HCT116 (cell line): Measurements from ENCODE around the gene RIPOR2. TPM values are rescaled to one million over a fixed set of nuclear protein-coding genes. Genes with fewer than 3 reads are reported as not detected.

Experiments
- ATAC-seq: fragments of 200-7000 bp; cut with Tn5 transposase; 2 replicates; pipeline ENCODE4 v1.9.1; 2020; ENCODE audit warnings: mild to moderate bottlenecking, moderate library complexity
- BruUV-seq: library from RNA; stranded (reverse); fragments of 400-500 nt; replicated peaks from 2 replicates; lab custom pipeline; 2021; lab: Mats Ljungman, UMichigan
- CTCF ChIA-PET: fragments of 300-600 bp; sonication (Branson Sonifier 250); formaldehyde crosslinking; loops from one replicate; lab custom pipeline; 2021; ENCODE audit warnings: antibody characterized with exemption; lab: Charles Lee
- POLR2A ChIA-PET: fragments of 300-600, 350-600 bp; sonication (Branson Sonifier 250); formaldehyde crosslinking; loops from one replicate; lab custom pipeline; 2021; ENCODE audit warnings: antibody characterized with exemption; lab: Charles Lee
- RAD21 ChIA-PET, 2 experiments: fragments of 300-600 bp; sonication (Branson Sonifier 250); formaldehyde crosslinking; loops; one replicate each; lab custom pipeline; 2023; ENCODE audit warnings: low total read pairs in 2 of 2; ENCODE audit not compliant: uncharacterized antibody in 2 of 2, unreplicated experiment in 2 of 2, low non-redundant PET in 1 of 2; lab: Charles Lee
- DNase-seq: peaks from one replicate; pipeline ENCODE4 v3.0.0-alpha.2; 2010; ENCODE audit warnings: low read depth, low spot score
- H2AFZ ChIP-seq: fragments of 200-600 bp; shearing (Covaris generic), sonication (generic); 2 replicates; pipeline ENCODE4 v1.6.1; 2017; ENCODE audit warnings: low read depth, mixed run types, mixed read lengths, antibody characterized with exemption, low read length; ENCODE audit not compliant: poor library complexity, severe bottlenecking
- H3K27ac ChIP-seq: 2 replicates; pipeline ENCODE4 v1.5.1; 2012; ENCODE audit warnings: low read depth, low read length
- H3K27me3 ChIP-seq: fragments of 200-600 bp; sonication (generic); 2 replicates; pipeline ENCODE4 v1.6.1; 2016; ENCODE audit warnings: mixed run types, low read length, mixed read lengths; ENCODE audit not compliant: insufficient read depth
- H3K36me3 ChIP-seq, 2 experiments: fragments of 200-500 bp in 1 of 2; fragments of 200-600 bp in 1 of 2; sonication (Bioruptor generic) in 1 of 2; sonication (generic) in 1 of 2; 2 replicates each; pipeline versions ENCODE4 v1.5.1 to v1.6.1; 2014 to 2016; ENCODE audit warnings: low read length in 2 of 2, inconsistent platforms in 1 of 2, mixed read lengths in 1 of 2, mixed run types in 1 of 2; ENCODE audit not compliant: insufficient read depth in 2 of 2, control insufficient read depth in 1 of 2
- H3K4me1 ChIP-seq, 2 experiments: fragments of 200-600 bp in 1 of 2; sonication (generic) in 1 of 2; 2 replicates each; pipeline versions ENCODE4 v1.5.1 to v1.6.1; 2012 to 2017; ENCODE audit warnings: low read length in 2 of 2, inconsistent platforms in 1 of 2, mild to moderate bottlenecking in 1 of 2, mixed read lengths in 1 of 2, mixed run types in 1 of 2, moderate library complexity in 1 of 2; ENCODE audit not compliant: insufficient read depth in 2 of 2, control insufficient read depth in 1 of 2
- H3K4me2 ChIP-seq: fragments of 200-600 bp; sonication (generic); 2 replicates; pipeline ENCODE4 v1.6.1; 2017; ENCODE audit warnings: mixed run types, low read length, mixed read lengths
- H3K4me3 ChIP-seq, 2 experiments: fragments of 200-600 bp in 1 of 2; sonication (generic) in 1 of 2; replicated peaks in 1 of 2; 2 replicates each; pipeline ENCODE4 v1.5.1; 2011 to 2016; ENCODE audit warnings: low read length in 2 of 2, control low read depth in 1 of 2, low read depth in 1 of 2, mild to moderate bottlenecking in 1 of 2, mixed read lengths in 1 of 2, mixed run types in 1 of 2
- H3K79me2 ChIP-seq: fragments of 200-600 bp; sonication (generic); 2 replicates; pipeline ENCODE4 v1.6.1; 2017; ENCODE audit warnings: mild to moderate bottlenecking, mixed run types, low read length, moderate library complexity, mixed read lengths; ENCODE audit not compliant: insufficient read depth
- H3K9ac ChIP-seq: fragments of 200-600 bp; sonication (generic); 2 replicates; pipeline ENCODE4 v1.6.1; 2016; ENCODE audit warnings: low read length, mixed read lengths
- H3K9me2 ChIP-seq: fragments of 200-600 bp; sonication (generic), shearing (Covaris generic); 2 replicates; pipeline ENCODE4 v1.6.1; 2017; ENCODE audit warnings: mixed run types, mild to moderate bottlenecking, moderate library complexity; ENCODE audit not compliant: insufficient read depth
- H3K9me3 ChIP-seq, 2 experiments: fragments of 200-500 bp in 1 of 2; fragments of 200-600 bp in 1 of 2; sonication (Bioruptor generic) in 1 of 2; sonication (generic) in 1 of 2; 2 replicates each; pipeline ENCODE4 v1.6.1; 2014 to 2017; ENCODE audit warnings: low read length in 2 of 2, mixed read lengths in 2 of 2, inconsistent platforms in 1 of 2, low read depth in 1 of 2, mild to moderate bottlenecking in 1 of 2, mixed run types in 1 of 2, moderate library complexity in 1 of 2; ENCODE audit not compliant: control insufficient read depth in 1 of 2, insufficient read depth in 1 of 2
- H4K20me1 ChIP-seq: fragments of 200-600 bp; sonication (generic), shearing (Covaris generic); 2 replicates; pipeline ENCODE4 v1.6.1; 2017; ENCODE audit warnings: mixed run types, mild to moderate bottlenecking, moderate library complexity; ENCODE audit not compliant: insufficient read depth
- EGR1 ChIP-seq: IDR thresholded peaks from 2 replicates; pipeline ENCODE4 v1.6.1; 2012; ENCODE audit warnings: low read depth
- POLR2A ChIP-seq: IDR thresholded peaks from 2 replicates; pipeline ENCODE4 v1.7.0; 2011; ENCODE audit warnings: borderline replicate concordance; ENCODE audit not compliant: insufficient read depth, insufficient read length; ENCODE audit errors: extremely low read depth
- RAD21 ChIP-seq: IDR thresholded peaks from 2 replicates; pipeline ENCODE4 v1.6.1; 2012; ENCODE audit warnings: low read depth, mild to moderate bottlenecking
- SIN3A ChIP-seq: IDR thresholded peaks from 2 replicates; pipeline ENCODE4 v1.6.1; 2012; ENCODE audit warnings: low read depth
- ZFX ChIP-seq: fragments of 450-650 bp; IDR thresholded peaks from 2 replicates; pipeline ENCODE4 v1.6.1; 2017
- ZNF274 ChIP-seq: fragments of 200-500 bp; sonication (Bioruptor generic); IDR thresholded peaks from 2 replicates; pipeline ENCODE4 v1.6.1; 2014; ENCODE audit warnings: mild to moderate bottlenecking, low read depth, low read length, inconsistent platforms
- intact Hi-C: fragments of 100-400 bp; cut with micrococcal nuclease; formaldehyde crosslinking; loops from 2 replicates; pipeline ENCODE4 v1.10.0; 2022
- total RNA-seq: library from RNA; stranded (reverse); gene quantifications from one replicate; pipeline ENCODE4 v1.2.1, GENCODE V29; 2021; ENCODE audit not compliant: unreplicated experiment
- TF ChIP-seq, protein P1 (sequence below): IDR thresholded peaks from 2 replicates; pipeline ENCODE4 v1.6.1; 2011; ENCODE audit warnings: mild to moderate bottlenecking, low read length, moderate library complexity; ENCODE audit not compliant: insufficient replicate concordance; ENCODE audit errors: extremely low read depth

The RIPOR2 gene
- total RNA-seq, 1 experiment from 2014 or later: 0.44 TPM

DNA sequence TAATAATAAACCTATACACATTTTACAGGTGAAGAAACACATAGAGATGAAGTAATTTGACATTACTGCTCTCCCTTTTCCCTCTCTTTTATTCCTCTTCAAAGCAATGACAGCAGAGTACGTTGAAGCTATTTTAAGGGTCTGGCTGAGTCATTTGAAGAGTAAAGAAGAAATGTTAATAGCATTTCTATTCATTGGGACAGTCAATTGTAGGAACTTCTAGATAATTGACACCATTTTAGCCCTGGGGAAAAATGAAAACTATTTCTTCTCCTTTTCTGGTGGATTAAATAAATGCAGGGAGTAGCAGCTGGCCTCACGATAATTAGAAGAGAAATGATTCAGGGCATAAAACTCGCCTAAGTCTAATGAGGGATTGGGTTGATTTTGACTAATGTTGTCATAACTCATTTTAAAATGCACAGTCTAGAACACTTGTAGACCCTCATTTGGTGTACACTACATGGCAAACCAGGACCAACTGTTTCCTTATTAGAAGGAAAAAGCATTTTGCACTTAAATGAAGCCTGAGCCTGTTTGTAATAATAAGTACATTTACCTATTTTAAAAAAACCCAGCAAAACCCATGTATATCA lies 48.1 kb downstream of the RIPOR2 start:
- Histone ChIP-seq H3K4me3 (no peak overlapping the region), H3K9ac (no peak overlapping the region), H3K9me3 (no peaks in the 10 kb centered on the region), H4K20me1 (no peaks in the 10 kb centered on the region), H3K27ac (no peak overlapping the region), H3K4me2 (no peak overlapping the region), H3K27me3 (no peaks in the 10 kb centered on the region), H3K36me3 (no peaks in the 10 kb centered on the region), H3K4me1 (no peaks in the 10 kb centered on the region), H2AFZ (no peak overlapping the region), H3K79me2 (no peaks in the 10 kb centered on the region), H3K9me2 (no peaks in the 10 kb centered on the region)
- ChIA-PET RAD21 (no interaction called here), POLR2A (no interaction called here), CTCF (interaction anchor here (2.1 kb wide), 1 partner anchor 32 kb away, joined by 4 read pairs; no protein-coding TSS in a partner anchor)
- BruUV-seq: no TSS peak
- intact Hi-C loops: no loop called here
- DNase-seq: no peak
- ATAC-seq: no peak
- TF ChIP-seq ZNF274 (no peak), ZFX (no peak), RAD21 (no peak), SIN3A (no peak)

GRCh38 chr6:24883618-24884017 lies 52.1 kb downstream of the RIPOR2 start:
- ChIA-PET CTCF (no interaction called here), POLR2A (no interaction called here)
- no peak for DNase-seq

More at GRCh38 chr6:24883618-24884017, 52.1 kb downstream of the RIPOR2 start:
- Histone ChIP-seq H3K4me3 (no peak overlapping the region), H3K9ac (no peak overlapping the region), H3K27me3 (no peaks in the 10 kb centered on the region)
- no peak for TF ChIP-seq EGR1
- TF ChIP-seq, protein P1, sequence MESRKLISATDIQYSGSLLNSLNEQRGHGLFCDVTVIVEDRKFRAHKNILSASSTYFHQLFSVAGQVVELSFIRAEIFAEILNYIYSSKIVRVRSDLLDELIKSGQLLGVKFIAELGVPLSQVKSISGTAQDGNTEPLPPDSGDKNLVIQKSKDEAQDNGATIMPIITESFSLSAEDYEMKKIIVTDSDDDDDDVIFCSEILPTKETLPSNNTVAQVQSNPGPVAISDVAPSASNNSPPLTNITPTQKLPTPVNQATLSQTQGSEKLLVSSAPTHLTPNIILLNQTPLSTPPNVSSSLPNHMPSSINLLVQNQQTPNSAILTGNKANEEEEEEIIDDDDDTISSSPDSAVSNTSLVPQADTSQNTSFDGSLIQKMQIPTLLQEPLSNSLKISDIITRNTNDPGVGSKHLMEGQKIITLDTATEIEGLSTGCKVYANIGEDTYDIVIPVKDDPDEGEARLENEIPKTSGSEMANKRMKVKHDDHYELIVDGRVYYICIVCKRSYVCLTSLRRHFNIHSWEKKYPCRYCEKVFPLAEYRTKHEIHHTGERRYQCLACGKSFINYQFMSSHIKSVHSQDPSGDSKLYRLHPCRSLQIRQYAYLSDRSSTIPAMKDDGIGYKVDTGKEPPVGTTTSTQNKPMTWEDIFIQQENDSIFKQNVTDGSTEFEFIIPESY: no peak
- TF ChIP-seq POLR2A: no peak
- TF ChIP-seq, all 23 proteins: peak for 0
- Histone ChIP-seq H3K4me1 (no peaks in the 10 kb centered on the region), H3K9me2 (no peaks in the 10 kb centered on the region), H3K27ac (no peak overlapping the region), H2AFZ (no peak overlapping the region), H3K9me3 (no peaks in the 10 kb centered on the region), H3K79me2 (no peaks in the 10 kb centered on the region), H3K36me3 (no peaks in the 10 kb centered on the region), H4K20me1 (no peaks in the 10 kb centered on the region), H3K4me2 (no peak overlapping the region)
- no TSS peak for BruUV-seq
- RAD21 ChIA-PET: no interaction called here
- intact Hi-C loops: no loop called here
- ATAC-seq: no peak
